OCI-LY1 (cell line): ENCODE data around the gene ADPRM.

Experiments
- H2AFZ ChIP-seq: fragments of 200-600 bp; sonication (generic), shearing (Covaris generic); 2 replicates; pipeline ENCODE4 v1.6.0; 2014; ENCODE audit warnings: antibody characterized with exemption, mild to moderate bottlenecking, low read length
- H3F3A ChIP-seq: fragments of 200-600 bp; sonication (generic), shearing (Covaris generic); 2 replicates; pipeline ENCODE4 v1.6.0; 2014; ENCODE audit warnings: mild to moderate bottlenecking, antibody characterized with exemption, low read length, moderate library complexity; ENCODE audit not compliant: insufficient read depth
- H3K27ac ChIP-seq: fragments of 200-600 bp; sonication (generic); 2 replicates; pipeline ENCODE4 v1.5.1; 2014; ENCODE audit warnings: low read length, mixed run types, mild to moderate bottlenecking, low read depth; ENCODE audit not compliant: poor library complexity, severe bottlenecking
- H3K27me3 ChIP-seq: fragments of 200-600 bp; sonication (generic); 2 replicates; pipeline ENCODE4 v1.6.0; 2014; ENCODE audit warnings: antibody characterized with exemption, mild to moderate bottlenecking, low read length, moderate library complexity; ENCODE audit not compliant: insufficient read depth
- H3K36me3 ChIP-seq: fragments of 200-600 bp; sonication (generic); 2 replicates; pipeline ENCODE4 v1.6.1; 2014; ENCODE audit warnings: mild to moderate bottlenecking, antibody characterized with exemption, low read length, moderate library complexity, mixed read lengths; ENCODE audit not compliant: insufficient read depth
- H3K4me1 ChIP-seq: fragments of 200-600 bp; sonication (generic); 2 replicates; pipeline ENCODE4 v1.5.1; 2014; ENCODE audit warnings: mild to moderate bottlenecking, low read length, moderate library complexity; ENCODE audit not compliant: insufficient read depth, severe bottlenecking
- H3K4me2 ChIP-seq: fragments of 200-600 bp; sonication (generic), shearing (Covaris generic); 2 replicates; pipeline ENCODE4 v1.6.1; 2014; ENCODE audit warnings: low read length
- H3K4me3 ChIP-seq: fragments of 200-600 bp; sonication (generic); 2 replicates; pipeline ENCODE4 v1.5.1; 2014; ENCODE audit warnings: low read length, low read depth, mild to moderate bottlenecking, mixed read lengths; ENCODE audit not compliant: poor library complexity, severe bottlenecking
- H3K79me2 ChIP-seq: fragments of 200-600 bp; shearing (Covaris generic); 2 replicates; pipeline ENCODE4 v1.6.1; 2016; ENCODE audit warnings: mixed run types, low read length, mixed read lengths; ENCODE audit not compliant: insufficient read depth
- H3K9ac ChIP-seq: fragments of 200-600 bp; sonication (generic), shearing (Covaris generic); 2 replicates; pipeline ENCODE4 v1.6.1; 2014; ENCODE audit warnings: mild to moderate bottlenecking, low read length, mixed read lengths
- H3K9me2 ChIP-seq: fragments of 200-600 bp; sonication (generic), shearing (Covaris generic); 2 replicates; pipeline ENCODE4 v1.6.1; 2014; ENCODE audit warnings: low read depth, mild to moderate bottlenecking, low read length, mixed read lengths
- H3K9me3 ChIP-seq: fragments of 200-600 bp; shearing (Covaris generic); 2 replicates; pipeline ENCODE4 v1.6.1; 2014; ENCODE audit warnings: low read length, mixed read lengths
- H4K20me1 ChIP-seq: fragments of 200-600 bp; sonication (generic), shearing (Covaris generic); 2 replicates; pipeline ENCODE4 v1.6.0; 2016; ENCODE audit warnings: mild to moderate bottlenecking, low read length; ENCODE audit not compliant: insufficient read depth
- CTCF ChIP-seq: fragments of 200-600 bp; sonication (generic), shearing (Covaris generic); IDR thresholded peaks from 2 replicates; pipeline ENCODE4 v1.5.1; 2017; ENCODE audit warnings: mild to moderate bottlenecking, antibody characterized with exemption, low read length, moderate library complexity, mixed read lengths
- EZH2 ChIP-seq: fragments of 200-600 bp; sonication (generic), shearing (Covaris generic); IDR thresholded peaks from 2 replicates; pipeline ENCODE4 v1.8.0; 2017; ENCODE audit warnings: borderline replicate concordance, mixed run types, mild to moderate bottlenecking, antibody characterized with exemption, low read length, moderate library complexity, mixed read lengths

Gene ADPRM

GRCh38 chr17:10757647-10758046, 60.3 kb downstream of the ADPRM start:
- Histone ChIP-seq H3K4me1 (no peaks in the 10 kb centered on the region), H3K4me3 (no peak overlapping the region), H3K27me3 (0 out of 2 replicates have a peak, but pooled peaks cover 3% of the 10 kb centered on the region), H3K79me2 (no peaks in the 10 kb centered on the region), H3F3A (no peaks in the 10 kb centered on the region), H3K4me2 (no peak overlapping the region), H4K20me1 (no peaks in the 10 kb centered on the region), H3K36me3 (no peaks in the 10 kb centered on the region), H3K9me2 (no peaks in the 10 kb centered on the region), H3K9ac (no peak overlapping the region), H2AFZ (no peak overlapping the region), H3K9me3 (no peaks in the 10 kb centered on the region), H3K27ac (no peak overlapping the region)
- TF ChIP-seq CTCF (no peak), EZH2 (no peak)

GRCh38 chr17:10758062-10758461, 60.7 kb downstream of the ADPRM start:
- no peaks in the 10 kb centered on the region for H3K36me3 ChIP-seq
- H3K4me1 ChIP-seq: no peaks in the 10 kb centered on the region
- H3K9me2 ChIP-seq: no peaks in the 10 kb centered on the region
- H3K27me3 ChIP-seq: 0 out of 2 replicates have a peak, but pooled peaks cover 3% of the 10 kb centered on the region
- no peaks in the 10 kb centered on the region for H4K20me1 ChIP-seq
- TF ChIP-seq EZH2 (no peak), CTCF (no peak)
- H3F3A ChIP-seq: no peaks in the 10 kb centered on the region
- H3K9ac ChIP-seq: no peak overlapping the region
- H2AFZ ChIP-seq: no peak overlapping the region
- H3K79me2 ChIP-seq: no peaks in the 10 kb centered on the region
- H3K4me3 ChIP-seq: no peak overlapping the region
- no peak overlapping the region for H3K4me2 ChIP-seq
- no peaks in the 10 kb centered on the region for H3K9me3 ChIP-seq
- H3K27ac ChIP-seq: no peak overlapping the region
